HEK293 (cell line): ENCODE data around the gene DNAJB2.

Source experiments
- BCL11B ChIP-seq: fragments of 450-650 bp; formaldehyde crosslinking; IDR thresholded peaks from 2 replicates; pipeline ENCODE4 v1.5.1; 2016; ENCODE audit warnings: low read depth, missing biosample characterization, missing genetic modification characterization
- INSM2 ChIP-seq: fragments of 450-650 bp; formaldehyde crosslinking; IDR thresholded peaks from 2 replicates; pipeline ENCODE4 v1.5.1; 2016; ENCODE audit warnings: missing biosample characterization, missing genetic modification characterization
- KLF17 ChIP-seq: fragments of 450-650 bp; formaldehyde crosslinking; IDR thresholded peaks from 2 replicates; pipeline ENCODE4 v1.5.1; 2016; ENCODE audit warnings: missing biosample characterization, missing genetic modification characterization
- KLF9 ChIP-seq: fragments of 450-650 bp; formaldehyde crosslinking; IDR thresholded peaks from 2 replicates; pipeline ENCODE4 v1.5.1; 2016; ENCODE audit warnings: missing biosample characterization, missing genetic modification characterization, low read depth
- MYNN ChIP-seq: fragments of 450-650 bp; formaldehyde crosslinking; IDR thresholded peaks from 2 replicates; pipeline ENCODE4 v1.5.1; 2016; ENCODE audit warnings: missing biosample characterization, missing genetic modification characterization, borderline replicate concordance
- PATZ1 ChIP-seq: fragments of 450-650 bp; formaldehyde crosslinking; IDR thresholded peaks from 2 replicates; pipeline ENCODE4 v1.5.1; 2016; ENCODE audit warnings: missing biosample characterization, missing genetic modification characterization
- RBAK ChIP-seq: fragments of 450-650 bp; formaldehyde crosslinking; IDR thresholded peaks from 2 replicates; pipeline ENCODE4 v1.5.1; 2016; ENCODE audit warnings: missing biosample characterization, missing genetic modification characterization
- SCRT1 ChIP-seq: fragments of 450-650 bp; formaldehyde crosslinking; IDR thresholded peaks from 2 replicates; pipeline ENCODE4 v1.5.1; 2016; ENCODE audit warnings: missing biosample characterization, missing genetic modification characterization, borderline replicate concordance
- SP2 ChIP-seq: fragments of 450-650 bp; formaldehyde crosslinking; IDR thresholded peaks from 2 replicates; pipeline ENCODE4 v1.5.1; 2016; ENCODE audit warnings: missing biosample characterization, missing genetic modification characterization
- ZBTB7A ChIP-seq: fragments of 450-650 bp; formaldehyde crosslinking; IDR thresholded peaks from 2 replicates; pipeline ENCODE4 v1.5.1; 2016; ENCODE audit warnings: low read depth, missing biosample characterization, missing genetic modification characterization
- ZBTB8A ChIP-seq: fragments of 450-650 bp; formaldehyde crosslinking; IDR thresholded peaks from 2 replicates; pipeline ENCODE4 v1.5.1; 2016; ENCODE audit warnings: missing biosample characterization, missing genetic modification characterization
- ZNF121 ChIP-seq: fragments of 450-650 bp; formaldehyde crosslinking; IDR thresholded peaks from 2 replicates; pipeline ENCODE4 v1.5.1; 2016; ENCODE audit warnings: missing biosample characterization, missing genetic modification characterization
- ZNF2 ChIP-seq: fragments of 450-650 bp; formaldehyde crosslinking; IDR thresholded peaks from 2 replicates; pipeline ENCODE4 v1.5.1; 2016; ENCODE audit warnings: missing biosample characterization, missing genetic modification characterization
- ZNF266 ChIP-seq: fragments of 450-650 bp; formaldehyde crosslinking; IDR thresholded peaks from 2 replicates; pipeline ENCODE4 v1.5.1; 2016; ENCODE audit warnings: missing biosample characterization, missing genetic modification characterization, low read depth
- ZNF280C ChIP-seq: fragments of 450-650 bp; formaldehyde crosslinking; IDR thresholded peaks from 2 replicates; pipeline ENCODE4 v1.5.1; 2016; ENCODE audit warnings: missing biosample characterization, missing genetic modification characterization
- ZNF48 ChIP-seq: fragments of 450-650 bp; formaldehyde crosslinking; IDR thresholded peaks from 2 replicates; pipeline ENCODE4 v1.5.1; 2016; ENCODE audit warnings: missing biosample characterization, missing genetic modification characterization
- ZNF530 ChIP-seq: fragments of 450-650 bp; formaldehyde crosslinking; IDR thresholded peaks from 2 replicates; pipeline ENCODE4 v1.5.1; 2016; ENCODE audit warnings: low read depth, missing biosample characterization, missing genetic modification characterization
- ZNF596 ChIP-seq: fragments of 450-650 bp; IDR thresholded peaks from 2 replicates; pipeline ENCODE4 v1.5.0; 2018; ENCODE audit warnings: missing biosample characterization, mild to moderate bottlenecking, missing genetic modification characterization, moderate library complexity
- ZNF600 ChIP-seq: fragments of 450-650 bp; formaldehyde crosslinking; IDR thresholded peaks from 2 replicates; pipeline ENCODE4 v1.5.1; 2016; ENCODE audit warnings: missing biosample characterization, missing genetic modification characterization
- ZNF677 ChIP-seq: fragments of 450-650 bp; IDR thresholded peaks from 2 replicates; pipeline ENCODE4 v1.5.0; 2018; ENCODE audit warnings: missing biosample characterization, mild to moderate bottlenecking, missing genetic modification characterization, moderate library complexity
- ZNF777 ChIP-seq: fragments of 450-650 bp; formaldehyde crosslinking; IDR thresholded peaks from 2 replicates; pipeline ENCODE4 v1.5.1; 2017; ENCODE audit warnings: missing biosample characterization, missing genetic modification characterization, borderline replicate concordance
- ZNF843 ChIP-seq: fragments of 450-650 bp; formaldehyde crosslinking; IDR thresholded peaks from 2 replicates; pipeline ENCODE4 v1.5.1; 2016; ENCODE audit warnings: missing biosample characterization, missing genetic modification characterization
- TF ChIP-seq, protein P1 (sequence below): fragments of 450-650 bp; formaldehyde crosslinking; IDR thresholded peaks from 2 replicates; pipeline ENCODE4; 2016; ENCODE audit warnings: missing biosample characterization, missing genetic modification characterization
- TF ChIP-seq, protein P2 (sequence below): fragments of 450-650 bp; formaldehyde crosslinking; IDR thresholded peaks from 2 replicates; pipeline ENCODE4 v1.5.1; 2016; ENCODE audit warnings: missing biosample characterization, missing genetic modification characterization
- TF ChIP-seq, protein P3 (sequence below): fragments of 450-650 bp; formaldehyde crosslinking; IDR thresholded peaks from 2 replicates; pipeline ENCODE4 v1.5.1; 2016; ENCODE audit warnings: missing biosample characterization, missing genetic modification characterization
- TF ChIP-seq, protein P4 (sequence below): fragments of 450-650 bp; IDR thresholded peaks from 2 replicates; pipeline ENCODE4 v1.5.1; 2018; ENCODE audit warnings: missing biosample characterization, missing genetic modification characterization

DNAJB2 gene

GRCh38 chr2:219249203-219249980 lies 29.8 kb upstream of the DNAJB2 start (continued):
- TF ChIP-seq, protein P1, sequence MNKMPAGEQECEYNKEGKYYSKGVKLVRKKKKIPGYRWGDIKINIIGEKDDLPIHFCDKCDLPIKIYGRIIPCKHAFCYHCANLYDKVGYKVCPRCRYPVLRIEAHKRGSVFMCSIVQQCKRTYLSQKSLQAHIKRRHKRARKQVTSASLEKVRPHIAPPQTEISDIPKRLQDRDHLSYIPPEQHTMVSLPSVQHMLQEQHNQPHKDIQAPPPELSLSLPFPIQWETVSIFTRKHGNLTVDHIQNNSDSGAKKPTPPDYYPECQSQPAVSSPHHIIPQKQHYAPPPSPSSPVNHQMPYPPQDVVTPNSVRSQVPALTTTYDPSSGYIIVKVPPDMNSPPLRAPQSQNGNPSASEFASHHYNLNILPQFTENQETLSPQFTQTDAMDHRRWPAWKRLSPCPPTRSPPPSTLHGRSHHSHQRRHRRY (tag by site-specific recombination): no peak
- TF ChIP-seq SP2 (peak; percentile 27; the same call in 1 of the 2 replicates), ZBTB8A (no peak), ZNF600 (tag by site-specific recombination) (0 out of 2 replicates have a peak, but pooled peaks have one; percentile 31), ZBTB7A (tag by site-specific recombination) (no peak), KLF9 (no peak), ZNF530 (tag by site-specific recombination) (peak; percentile 98), ZNF280C (tag by site-specific recombination) (no peak), PATZ1 (tag by site-specific recombination) (peak; percentile 66), RBAK (no peak), ZNF2 (tag by site-specific recombination) (0 out of 2 replicates have a peak, but pooled peaks have one; percentile 42), BCL11B (no peak), KLF17 (tag by site-specific recombination) (peak; percentile 71; the same call in 1 of the 2 replicates), ZNF48 (tag by site-specific recombination) (no peak), ZNF266 (tag by site-specific recombination) (no peak), ZNF777 (no peak), INSM2 (tag by site-specific recombination) (no peak), ZNF596 (tag by site-specific recombination) (no peak), SCRT1 (no peak), ZNF843 (tag by site-specific recombination) (no peak), ZNF121 (tag by site-specific recombination) (no peak), ZNF677 (tag by site-specific recombination) (no peak), MYNN (tag by site-specific recombination) (no peak)
- TF ChIP-seq, protein P2, sequence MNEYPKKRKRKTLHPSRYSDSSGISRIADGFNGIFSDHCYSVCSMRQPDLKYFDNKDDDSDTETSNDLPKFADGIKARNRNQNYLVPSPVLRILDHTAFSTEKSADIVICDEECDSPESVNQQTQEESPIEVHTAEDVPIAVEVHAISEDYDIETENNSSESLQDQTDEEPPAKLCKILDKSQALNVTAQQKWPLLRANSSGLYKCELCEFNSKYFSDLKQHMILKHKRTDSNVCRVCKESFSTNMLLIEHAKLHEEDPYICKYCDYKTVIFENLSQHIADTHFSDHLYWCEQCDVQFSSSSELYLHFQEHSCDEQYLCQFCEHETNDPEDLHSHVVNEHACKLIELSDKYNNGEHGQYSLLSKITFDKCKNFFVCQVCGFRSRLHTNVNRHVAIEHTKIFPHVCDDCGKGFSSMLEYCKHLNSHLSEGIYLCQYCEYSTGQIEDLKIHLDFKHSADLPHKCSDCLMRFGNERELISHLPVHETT (tag by site-specific recombination): no peak
- TF ChIP-seq, protein P3, sequence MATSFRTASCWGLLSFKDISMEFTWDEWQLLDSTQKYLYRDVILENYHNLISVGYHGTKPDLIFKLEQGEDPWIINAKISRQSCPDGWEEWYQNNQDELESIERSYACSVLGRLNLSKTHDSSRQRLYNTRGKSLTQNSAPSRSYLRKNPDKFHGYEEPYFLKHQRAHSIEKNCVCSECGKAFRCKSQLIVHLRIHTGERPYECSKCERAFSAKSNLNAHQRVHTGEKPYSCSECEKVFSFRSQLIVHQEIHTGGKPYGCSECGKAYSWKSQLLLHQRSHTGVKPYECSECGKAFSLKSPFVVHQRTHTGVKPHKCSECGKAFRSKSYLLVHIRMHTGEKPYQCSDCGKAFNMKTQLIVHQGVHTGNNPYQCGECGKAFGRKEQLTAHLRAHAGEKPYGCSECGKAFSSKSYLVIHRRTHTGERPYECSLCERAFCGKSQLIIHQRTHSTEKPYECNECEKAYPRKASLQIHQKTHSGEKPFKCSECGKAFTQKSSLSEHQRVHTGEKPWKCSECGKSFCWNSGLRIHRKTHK: no peak
- TF ChIP-seq, protein P4, sequence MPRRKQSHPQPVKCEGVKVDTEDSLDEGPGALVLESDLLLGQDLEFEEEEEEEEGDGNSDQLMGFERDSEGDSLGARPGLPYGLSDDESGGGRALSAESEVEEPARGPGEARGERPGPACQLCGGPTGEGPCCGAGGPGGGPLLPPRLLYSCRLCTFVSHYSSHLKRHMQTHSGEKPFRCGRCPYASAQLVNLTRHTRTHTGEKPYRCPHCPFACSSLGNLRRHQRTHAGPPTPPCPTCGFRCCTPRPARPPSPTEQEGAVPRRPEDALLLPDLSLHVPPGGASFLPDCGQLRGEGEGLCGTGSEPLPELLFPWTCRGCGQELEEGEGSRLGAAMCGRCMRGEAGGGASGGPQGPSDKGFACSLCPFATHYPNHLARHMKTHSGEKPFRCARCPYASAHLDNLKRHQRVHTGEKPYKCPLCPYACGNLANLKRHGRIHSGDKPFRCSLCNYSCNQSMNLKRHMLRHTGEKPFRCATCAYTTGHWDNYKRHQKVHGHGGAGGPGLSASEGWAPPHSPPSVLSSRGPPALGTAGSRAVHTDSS (tag by site-specific recombination): no peak
